Gastroesophageal sphincter (tissue), 3 donors: Measurements from ENCODE around the gene ANKDD1B.

Experiments
- CTCF ChIP-seq, 4 experiments: fragments of 200-600 bp in 2 of 4; fragments of 450-650 bp in 2 of 4; sonication (generic) in 1 of 4; IDR thresholded peaks; one replicate each; pipeline ENCODE4 v1.5.1; 2017 to 2019; ENCODE audit warnings: antibody characterized with exemption in 4 of 4, mild to moderate bottlenecking in 2 of 4, moderate library complexity in 2 of 4
- POLR2A ChIP-seq, 2 donors: fragments of 450-650 bp; IDR thresholded peaks; one replicate each; pipeline ENCODE4 v1.6.1; 2017; ENCODE audit warnings: antibody characterized with exemption in 2 of 2, mild to moderate bottlenecking in 2 of 2, moderate library complexity in 1 of 2

- TF ChIP-seq CTCF (IDR thresholded peaks at IDR 0.05) (no peak), POLR2A (IDR thresholded peaks at IDR 0.05) (no peak)
These were observed 29.1 kb downstream of the ANKDD1B start for GRCh38 chr5:75640395-75640794.
